HG02973 (cell line): ENCODE data around the gene NUP188.

Experiments
- ATAC-seq: cut with Tn5 transposase; IDR thresholded peaks from one replicate; pipeline ENCODE4 v1.9.1; 2021; ENCODE audit warnings: moderate library complexity; ENCODE audit not compliant: unreplicated experiment

NUP188 gene

DNA sequence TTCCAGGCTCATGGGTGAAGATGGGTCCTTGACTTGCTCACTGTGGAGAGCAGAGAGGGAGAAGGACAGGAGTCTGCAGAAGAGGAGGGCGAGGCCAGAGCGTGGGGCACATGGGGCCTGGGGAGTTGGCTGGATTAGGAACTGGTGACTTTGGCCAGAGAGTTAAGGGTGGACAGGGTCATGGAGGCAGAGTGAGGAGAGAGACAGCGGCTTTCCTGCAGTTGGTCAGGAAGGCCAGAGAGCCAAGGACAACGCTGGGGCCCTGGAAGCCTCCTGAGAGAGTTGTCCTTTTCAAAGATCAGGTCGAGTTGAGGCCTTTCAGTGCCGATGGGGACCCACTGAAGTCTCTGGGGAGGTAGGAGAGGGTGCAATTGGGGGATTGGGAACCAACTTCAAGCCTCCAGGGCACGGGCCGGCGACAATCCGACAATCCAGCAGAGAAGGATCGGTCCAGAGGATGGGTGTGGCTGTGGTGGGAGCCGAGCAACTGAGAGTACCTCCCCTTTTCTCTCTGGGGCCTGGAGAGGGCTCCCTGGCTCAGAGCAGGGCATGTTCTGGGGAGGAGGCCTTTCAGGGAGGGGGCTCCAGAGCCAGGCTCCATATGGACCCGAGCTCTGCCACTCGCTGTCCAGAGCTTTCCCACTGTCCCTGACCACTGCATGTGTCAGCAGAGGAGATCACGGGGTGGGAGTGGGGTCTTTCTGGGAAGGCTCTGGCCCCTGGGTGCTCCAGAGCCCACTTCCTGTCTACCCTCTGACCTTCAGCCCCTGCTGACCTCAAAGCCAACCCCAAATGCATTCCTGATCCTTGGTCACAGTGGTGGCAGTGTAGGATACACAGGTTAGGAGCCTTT lies 34.2 kb upstream of the NUP188 start:
- no peak for ATAC-seq

GRCh38 chr9:128913995-128914772 lies 33.3 kb upstream of the NUP188 start:
- ATAC-seq, result no peak

GRCh38 chr9:128916204-128916603 lies 31.3 kb upstream of the NUP188 start:
- no peak for ATAC-seq

GRCh38 chr9:128916745-128917144 lies 30.8 kb upstream of the NUP188 start:
- ATAC-seq, result no peak

DNA sequence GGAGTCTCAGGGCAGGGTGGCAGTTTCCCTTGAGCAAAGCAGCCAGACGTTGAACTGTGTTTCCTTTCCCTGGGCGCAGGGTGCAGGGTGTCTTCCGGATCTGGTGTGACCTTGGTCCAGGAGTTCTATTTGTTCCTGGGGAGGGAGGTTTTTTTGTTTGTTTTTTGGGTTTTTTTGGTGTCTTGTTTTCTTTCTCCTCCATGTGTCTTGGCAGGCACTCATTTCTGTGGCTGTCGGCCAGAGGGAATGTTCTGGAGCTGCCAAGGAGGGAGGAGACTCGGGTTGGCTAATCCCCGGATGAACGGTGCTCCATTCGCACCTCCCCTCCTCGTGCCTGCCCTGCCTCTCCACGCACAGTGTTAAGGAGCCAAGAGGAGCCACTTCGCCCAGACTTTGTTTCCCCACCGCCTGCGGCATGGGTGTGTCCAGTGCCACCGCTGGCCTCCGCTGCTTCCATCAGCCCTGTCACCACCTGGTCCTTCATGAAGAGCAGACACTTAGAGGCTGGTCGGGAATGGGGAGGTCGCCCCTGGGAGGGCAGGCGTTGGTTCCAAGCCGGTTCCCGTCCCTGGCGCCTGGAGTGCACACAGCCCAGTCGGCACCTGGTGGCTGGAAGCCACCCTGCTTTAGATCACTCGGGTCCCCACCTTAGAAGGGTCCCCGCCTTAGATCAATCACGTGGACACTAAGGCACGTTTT lies 30.2 kb upstream of the NUP188 start:
- ATAC-seq, result no peak

DNA sequence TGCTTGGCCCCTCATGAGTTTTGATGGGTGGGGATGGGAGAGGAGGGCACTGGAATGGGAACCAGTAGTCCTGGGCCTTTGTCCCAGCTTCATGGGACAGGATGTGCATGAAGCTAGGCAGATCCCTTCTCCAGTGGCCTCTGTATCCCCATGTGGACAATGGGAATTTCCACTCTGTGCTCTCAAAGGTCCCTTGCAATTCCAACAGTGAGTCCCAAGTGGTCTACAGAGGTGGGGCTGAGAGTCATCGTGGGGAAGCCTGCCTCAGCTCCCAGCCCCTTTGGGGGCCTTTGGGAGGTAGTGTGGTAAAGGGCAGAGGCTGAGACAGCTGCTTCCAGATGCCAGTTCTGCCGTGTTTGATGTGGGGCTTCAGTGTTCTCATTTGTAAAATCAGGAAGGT lies 28.6 kb upstream of the NUP188 start:
- ATAC-seq, result no peak

- no peak for ATAC-seq
Observed at GRCh38 chr9:128919402-128920089, 28.0 kb upstream of the NUP188 start.

DNA sequence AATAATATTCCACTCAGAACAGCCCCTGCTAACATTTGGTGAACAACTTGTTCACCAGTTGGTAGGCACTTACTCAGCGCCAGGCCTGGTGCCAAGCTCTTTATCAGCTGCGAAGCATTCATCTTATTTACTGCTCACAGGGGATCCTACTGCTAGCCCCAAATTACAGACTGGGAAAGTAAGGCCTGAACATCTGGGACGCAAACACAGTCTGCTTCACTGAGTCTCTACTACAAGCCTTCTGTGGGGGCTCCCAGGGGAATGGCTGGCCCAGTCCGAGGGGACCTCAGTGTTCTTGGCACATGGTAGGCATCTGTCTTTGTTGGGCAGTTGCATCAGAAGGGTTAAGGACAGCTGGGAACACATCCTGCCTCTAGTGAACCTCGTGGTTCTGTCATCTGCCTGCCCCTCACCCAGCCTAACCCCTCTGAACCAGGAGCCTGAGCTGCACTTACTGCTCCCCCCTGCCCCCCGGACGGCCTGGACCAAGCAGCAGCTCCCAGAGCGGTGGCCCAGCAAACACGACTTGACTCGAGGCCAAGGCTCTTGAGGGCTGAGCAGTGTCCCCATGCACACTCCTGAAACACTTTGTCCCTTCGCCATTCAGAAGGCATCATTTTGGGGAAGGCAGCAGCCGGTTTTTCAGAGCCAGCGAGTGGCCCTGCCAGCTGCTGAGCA lies 27.0 kb upstream of the NUP188 start, which contains the start of gene PHYHD1:
Gene PHYHD1 (plus strand): TSS at position 602 of the 678 bp plus-strand sequence. CDS start 1,342 bp downstream, outside the sequence.
- no peak for ATAC-seq

- ATAC-seq, result no peak
Observed at GRCh38 chr9:128921881-128922763, 25.4 kb upstream of the NUP188 start.

- no peak for ATAC-seq
Observed at GRCh38 chr9:128923493-128923883, 24.0 kb upstream of the NUP188 start.

DNA sequence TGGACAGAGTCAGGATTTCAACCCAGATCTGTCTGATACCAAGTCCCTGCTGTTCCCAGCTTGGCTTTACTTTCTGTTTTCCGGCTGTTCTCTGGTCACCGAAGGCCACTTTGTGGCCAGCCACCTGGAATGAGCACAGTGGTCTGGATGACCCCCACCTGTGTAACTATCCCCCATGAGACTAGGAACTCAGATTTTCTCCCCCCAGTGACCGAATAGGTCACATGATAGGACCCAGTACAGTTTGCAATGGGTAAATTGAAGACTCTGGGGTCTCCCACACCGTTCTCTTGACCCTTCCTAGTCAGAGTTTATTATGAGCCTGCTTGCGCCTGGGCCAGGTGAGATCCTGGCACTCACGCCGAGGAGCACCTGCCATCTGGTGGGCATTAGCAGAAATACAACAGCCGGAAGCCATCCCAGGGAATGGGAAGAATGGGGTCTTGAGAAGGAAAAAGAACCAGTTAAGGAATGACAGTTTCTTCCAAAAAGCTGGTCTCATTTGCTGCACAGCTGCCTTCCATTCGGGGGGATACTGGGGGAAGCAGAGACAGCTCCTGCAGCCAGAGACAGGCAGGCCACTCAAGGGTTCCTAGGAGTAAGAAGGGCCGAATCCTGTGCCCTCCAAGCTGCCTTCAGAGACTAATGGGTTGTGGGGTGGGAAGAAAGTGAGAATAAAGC lies 19.6 kb upstream of the NUP188 start:
- no peak for ATAC-seq

- no peak for ATAC-seq
Observed at GRCh38 chr9:128928624-128929023, 18.9 kb upstream of the NUP188 start.

- no peak for ATAC-seq
Observed at GRCh38 chr9:128929560-128929959, 17.9 kb upstream of the NUP188 start.

GRCh38 chr9:128933731-128934130 lies 13.8 kb upstream of the NUP188 start:
- no peak for ATAC-seq

DNA sequence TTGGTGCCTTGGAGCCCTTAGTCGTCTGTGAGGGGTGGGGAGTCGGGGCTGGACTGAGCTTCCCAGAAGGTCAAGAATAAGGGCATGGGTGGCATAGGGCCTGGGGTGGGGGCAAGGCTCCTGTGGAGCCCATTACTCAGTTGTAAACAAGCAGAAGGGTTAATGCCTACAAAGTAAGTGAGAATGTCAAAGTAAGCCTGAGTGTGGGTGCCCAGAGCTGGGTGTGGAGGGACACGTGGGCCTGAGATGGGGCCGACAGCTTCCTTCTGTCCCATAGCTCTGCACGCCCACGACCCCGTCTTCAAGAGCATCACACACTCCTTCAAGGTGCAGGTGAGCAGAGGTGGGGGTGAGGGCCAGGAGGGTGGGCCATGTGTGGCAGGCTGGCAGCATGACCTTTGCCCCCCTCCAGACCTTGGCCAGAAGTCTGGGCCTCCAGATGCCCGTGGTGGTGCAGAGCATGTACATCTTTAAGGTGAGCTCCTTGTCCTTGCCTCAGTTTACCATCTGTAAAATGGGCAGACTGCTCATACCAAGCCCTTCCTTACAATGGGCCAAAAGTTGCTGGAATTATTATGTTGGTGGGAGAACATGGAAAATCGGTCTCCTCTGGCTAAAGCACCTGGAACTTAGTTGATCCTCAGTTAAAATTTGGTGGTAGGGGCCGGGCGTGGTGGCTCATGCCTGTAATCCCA lies 11.2 kb upstream of the NUP188 start:
- ATAC-seq, result no peak

DNA sequence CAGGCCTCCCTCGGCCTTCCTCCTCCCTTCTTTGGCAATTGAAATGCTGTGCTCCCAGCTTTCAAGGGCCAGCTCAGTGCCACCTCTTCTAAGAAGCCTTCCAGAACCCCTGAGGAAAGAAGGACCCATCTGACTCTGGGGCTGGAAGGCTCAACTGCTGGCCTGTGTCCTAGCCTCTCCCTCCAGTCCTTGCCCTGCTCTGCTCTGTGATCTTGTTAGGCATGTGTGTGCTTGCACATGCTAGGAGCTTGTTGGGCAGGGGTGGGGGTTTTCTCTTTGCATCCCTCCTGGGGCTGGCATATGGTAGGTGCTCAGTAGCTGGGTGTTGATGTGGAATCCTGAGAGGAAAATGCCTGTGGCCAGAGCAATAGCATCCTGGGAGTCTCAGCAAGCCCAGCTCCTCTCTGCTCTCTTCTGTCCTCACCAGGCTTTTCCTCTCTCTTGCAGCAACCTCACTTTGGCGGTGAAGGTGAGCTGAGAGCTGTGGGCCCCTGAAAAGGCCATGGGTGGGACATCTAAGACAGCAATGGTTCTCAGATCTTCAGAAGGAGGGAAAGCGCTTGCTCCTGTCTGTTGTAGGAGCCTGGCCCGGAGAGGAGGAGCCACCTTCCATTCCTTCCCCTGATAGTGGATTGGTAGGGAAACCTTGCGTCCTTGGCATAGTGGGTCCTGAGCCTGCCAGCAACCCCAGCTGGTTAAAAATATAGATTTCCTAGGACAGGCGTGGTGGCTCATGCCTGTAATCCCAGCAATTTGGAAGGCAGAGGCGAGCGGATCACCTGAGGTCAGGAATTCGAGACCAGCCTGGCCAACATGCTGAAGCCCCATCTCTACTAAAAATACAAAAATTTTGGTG lies 10.0 kb upstream of the NUP188 start:
- no peak for ATAC-seq

DNA sequence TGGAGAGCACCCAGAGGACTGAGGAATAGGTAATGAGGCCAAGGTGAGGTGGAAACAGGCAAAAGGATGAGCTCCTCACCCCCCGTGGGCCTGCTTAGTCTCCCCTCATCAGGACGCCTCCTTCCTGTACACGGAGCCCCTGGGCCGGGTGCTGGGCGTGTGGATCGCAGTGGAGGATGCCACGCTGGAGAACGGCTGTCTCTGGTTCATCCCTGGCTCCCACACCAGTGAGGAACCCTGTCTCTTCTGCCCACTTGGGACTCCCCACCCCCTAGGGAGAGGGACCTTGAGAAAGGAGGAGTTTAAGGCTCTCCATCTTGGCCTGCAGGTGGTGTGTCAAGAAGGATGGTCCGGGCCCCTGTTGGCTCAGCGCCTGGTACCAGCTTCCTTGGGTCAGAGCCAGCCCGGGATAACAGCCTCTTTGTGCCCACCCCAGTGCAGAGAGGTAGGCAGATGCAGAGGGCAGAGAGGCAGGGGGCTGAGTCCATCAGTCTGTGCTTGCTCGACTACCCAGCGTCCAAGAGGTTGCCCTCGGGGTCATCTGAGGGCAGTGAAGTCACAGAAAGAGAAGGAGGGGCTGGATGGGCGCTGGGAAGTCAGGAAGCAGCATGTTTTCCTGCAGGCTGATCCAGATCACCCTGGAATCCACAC lies 7.1 kb upstream of the NUP188 start:
- no peak for ATAC-seq
